ENCODE data around the gene CELF2. TPM values are rescaled to one million over a fixed set of nuclear protein-coding genes. Genes with fewer than 3 reads are reported as not detected.

The CELF2 gene
- total RNA-seq, 4 donors from 2014 or later: 106 to 127 (median 120) TPM

- no peak overlapping the region for H3K4me3 ChIP-seq
- H3K27me3 ChIP-seq: no peaks in the 10 kb centered on the region
- no peaks in the 10 kb centered on the region for H3K9me3 ChIP-seq
- peaks cover 0 to 23% (median 0%) of the 10 kb centered on the region in 4 donors for H3K4me1 ChIP-seq
- DNase-seq (ENCODE audit: low spot score in 2 of 2): no peak
- no peaks in the 10 kb centered on the region for H3K36me3 ChIP-seq
- H3K27ac ChIP-seq: peak overlapping the region; percentile 21 to 98 (median 60)
- 67 to 68% methylated on average over 3 of the region's 3 CpGs for WGBS, 2 donors
- TF ChIP-seq EP300 (IDR thresholded peaks at IDR 0.05): no peak
- no peak for TF ChIP-seq CTCF (IDR thresholded peaks at IDR 0.05)
- no peak for TF ChIP-seq POLR2A (IDR thresholded peaks at IDR 0.05)
Observed at GRCh38 chr10:11002916-11003315, 14.8 kb upstream of the CELF2 start.

- peak overlapping the region; percentile 21 to 98 (median 60) for H3K27ac ChIP-seq
- no peaks in the 10 kb centered on the region for H3K36me3 ChIP-seq
- DNase-seq (ENCODE audit: low spot score in 2 of 2): no peak
- no peak for TF ChIP-seq CTCF (IDR thresholded peaks at IDR 0.05)
- peak in 1 of 2 donors; percentile 18 for TF ChIP-seq EP300 (IDR thresholded peaks at IDR 0.05)
- WGBS, 2 donors: 42 to 52% methylated on average over 4 of the region's 4 CpGs
- H3K27me3 ChIP-seq: no peaks in the 10 kb centered on the region
- no peaks in the 10 kb centered on the region for H3K9me3 ChIP-seq
- H3K4me1 ChIP-seq: peaks cover 0 to 23% (median 0%) of the 10 kb centered on the region in 4 donors
- no peak overlapping the region for H3K4me3 ChIP-seq
Observed at GRCh38 chr10:11003679-11004078, 14.0 kb upstream of the CELF2 start.

GRCh38 chr10:11004144-11005077 lies 13.3 kb upstream of the CELF2 start:
- peak overlapping the region in 2 of 4 donors; percentile 20 to 46 for H3K4me3 ChIP-seq
- peak overlapping the region in 3 of 4 donors; percentile 73 to 98 (median 94) for H3K27ac ChIP-seq
- H3K4me1 ChIP-seq: peaks cover 0 to 23% (median 0%) of the 10 kb centered on the region in 4 donors
- H3K27me3 ChIP-seq: no peaks in the 10 kb centered on the region
- 65 to 68% methylated on average over 15 of the region's 15 CpGs for WGBS, 2 donors
- TF ChIP-seq POLR2A (IDR thresholded peaks at IDR 0.05) (no peak), EP300 (IDR thresholded peaks at IDR 0.05) (no peak), CTCF (IDR thresholded peaks at IDR 0.05) (no peak)
- H3K9me3 ChIP-seq: no peaks in the 10 kb centered on the region
- no peaks in the 10 kb centered on the region for H3K36me3 ChIP-seq
- peak in 1 of 2 donors; percentile 36 for DNase-seq (ENCODE audit: low spot score in 2 of 2)

GRCh38 chr10:11005725-11006427 lies 11.8 kb upstream of the CELF2 start:
- Histone ChIP-seq H3K27ac (peak overlapping the region; percentile 73 to 98 (median 89)), H3K27me3 (no peaks in the 10 kb centered on the region), H3K9me3 (no peaks in the 10 kb centered on the region), H3K4me3 (peak overlapping the region; percentile 20 to 46 (median 34)), H3K4me1 (peaks cover 0 to 27% (median 0%) of the 10 kb centered on the region in 4 donors), H3K36me3 (no peaks in the 10 kb centered on the region)
- no peak for TF ChIP-seq POLR2A (IDR thresholded peaks at IDR 0.05)
- TF ChIP-seq EP300 (IDR thresholded peaks at IDR 0.05): no peak
- TF ChIP-seq CTCF (IDR thresholded peaks at IDR 0.05): no peak
- no peak for DNase-seq (ENCODE audit: low spot score in 2 of 2)
- WGBS, 2 donors: 49 to 57% methylated on average over 9 of the region's 9 CpGs
